DOHH2 (cell line): ENCODE data around the gene BCL3.

ENCODE experiments used
- H3F3A ChIP-seq: fragments of 200-600 bp; sonication (generic), shearing (Covaris generic); 2 replicates; pipeline ENCODE4 v1.6.0; 2016; ENCODE audit warnings: antibody characterized with exemption, mild to moderate bottlenecking; ENCODE audit not compliant: control insufficient read depth, insufficient read depth
- H3K27ac ChIP-seq: fragments of 200-600 bp; sonication (generic); 2 replicates; pipeline ENCODE4 v1.5.1; 2014; ENCODE audit warnings: low read depth, mild to moderate bottlenecking, low read length, moderate library complexity
- H3K27me3 ChIP-seq: fragments of 200-600 bp; sonication (generic); 2 replicates; pipeline ENCODE4 v1.6.1; 2014; ENCODE audit warnings: mild to moderate bottlenecking, low read length, mixed read lengths; ENCODE audit not compliant: control insufficient read depth
- H3K36me3 ChIP-seq: fragments of 200-600 bp; sonication (generic); 2 replicates; pipeline ENCODE4 v1.6.1; 2014; ENCODE audit warnings: mild to moderate bottlenecking, low read length, moderate library complexity, mixed read lengths; ENCODE audit not compliant: control insufficient read depth
- H3K4me1 ChIP-seq: fragments of 200-600 bp; sonication (generic); 2 replicates; pipeline ENCODE4 v1.6.1; 2014; ENCODE audit warnings: mild to moderate bottlenecking, low read length, mixed read lengths; ENCODE audit not compliant: control insufficient read depth
- H3K4me2 ChIP-seq: fragments of 200-600 bp; sonication (generic); 2 replicates; pipeline ENCODE4 v1.6.0; 2014; ENCODE audit warnings: mild to moderate bottlenecking, low read length, moderate library complexity
- H3K4me3 ChIP-seq: fragments of 200-600 bp; sonication (generic); 2 replicates; pipeline ENCODE4 v1.5.1; 2014; ENCODE audit warnings: mild to moderate bottlenecking, low read length, mixed read lengths
- H3K79me2 ChIP-seq: fragments of 200-600 bp; sonication (generic); 2 replicates; pipeline ENCODE4 v1.6.1; 2014; ENCODE audit warnings: mild to moderate bottlenecking, low read length, mixed read lengths; ENCODE audit not compliant: control insufficient read depth
- H3K9me2 ChIP-seq: fragments of 200-600 bp; sonication (generic); replicated peaks from 2 replicates; pipeline ENCODE4 v1.6.1; 2014; ENCODE audit warnings: mild to moderate bottlenecking, low read length, mixed read lengths; ENCODE audit not compliant: control insufficient read depth
- H3K9me3 ChIP-seq: fragments of 200-600 bp; sonication (generic); 2 replicates; pipeline ENCODE4 v1.6.1; 2014; ENCODE audit warnings: antibody characterized with exemption, low read length, mixed read lengths; ENCODE audit not compliant: control insufficient read depth, insufficient read depth
- H4K20me1 ChIP-seq: fragments of 200-600 bp; sonication (generic); 2 replicates; pipeline ENCODE4 v1.6.0; 2014; ENCODE audit warnings: low read depth, mild to moderate bottlenecking, antibody characterized with exemption, low read length, moderate library complexity; ENCODE audit not compliant: control insufficient read depth, insufficient read depth
- CTCF ChIP-seq: fragments of 200-600 bp; sonication (generic); IDR thresholded peaks from one replicate; pipeline ENCODE4 v1.5.1; 2014; ENCODE audit warnings: antibody characterized with exemption, mild to moderate bottlenecking, low read depth, low read length; ENCODE audit not compliant: poor library complexity, severe bottlenecking
- EZH2phosphoT487 ChIP-seq: fragments of 200-600 bp; sonication (generic); IDR thresholded peaks from 2 replicates; pipeline ENCODE4 v1.6.1; 2017; ENCODE audit warnings: borderline replicate concordance, mild to moderate bottlenecking, antibody characterized with exemption, low read length, moderate library complexity, mixed read lengths

BCL3 gene

DNA sequence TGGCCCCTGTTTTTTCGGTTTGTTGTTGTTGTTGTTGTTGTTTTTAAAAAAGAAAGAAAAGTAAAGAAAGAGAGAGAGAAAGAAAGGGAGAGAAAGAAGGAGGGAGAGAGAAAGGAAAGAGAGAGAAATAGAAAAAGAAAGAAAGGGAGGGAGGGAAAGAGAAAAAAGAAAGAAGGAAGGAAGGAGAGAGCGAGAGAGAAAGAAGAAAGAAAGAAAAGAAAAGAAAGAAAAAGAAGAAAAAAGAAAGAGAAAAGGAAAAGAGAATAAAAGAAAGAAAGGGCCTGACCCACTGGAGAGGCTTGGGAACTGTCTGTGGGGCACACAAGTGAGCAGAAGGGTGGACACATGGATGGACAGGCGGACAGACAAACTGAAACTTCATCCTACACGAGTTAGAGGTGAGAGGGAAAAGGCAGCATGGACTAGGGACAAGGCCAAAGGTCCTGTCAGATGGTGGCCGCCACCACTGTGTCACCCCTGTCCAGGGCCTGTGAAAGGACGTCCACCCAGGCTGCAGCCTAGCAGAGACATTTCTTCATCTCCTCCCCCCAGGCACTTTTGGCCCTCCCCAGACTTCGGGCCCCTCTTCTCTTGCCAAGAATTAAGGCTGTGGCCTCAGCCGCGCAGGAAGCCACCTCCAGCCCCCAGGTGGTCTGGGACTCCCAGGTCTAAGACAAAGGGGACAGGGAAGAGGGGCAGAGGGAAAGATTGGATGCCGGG lies 51.3 kb downstream of the BCL3 start:
- Histone ChIP-seq H3K9me3 (no peaks in the 10 kb centered on the region), H3K9me2 (no peaks in the 10 kb centered on the region), H3K27me3 (peaks cover 15% of the 10 kb centered on the region; the same call in 1 of the 2 replicates), H3K4me1 (no peaks in the 10 kb centered on the region), H3K27ac (no peak overlapping the region), H3K4me2 (no peak overlapping the region), H3K36me3 (no peaks in the 10 kb centered on the region), H3K79me2 (no peaks in the 10 kb centered on the region), H4K20me1 (no peaks in the 10 kb centered on the region), H3F3A (no peaks in the 10 kb centered on the region), H3K4me3 (no peak overlapping the region)
- TF ChIP-seq EZH2phosphoT487: no peak
- no peak for TF ChIP-seq CTCF

- Histone ChIP-seq H4K20me1 (no peaks in the 10 kb centered on the region), H3F3A (no peaks in the 10 kb centered on the region), H3K4me3 (no peak overlapping the region), H3K36me3 (no peaks in the 10 kb centered on the region), H3K27ac (no peak overlapping the region), H3K4me2 (no peak overlapping the region), H3K4me1 (no peaks in the 10 kb centered on the region), H3K27me3 (peaks cover 15% of the 10 kb centered on the region; the same call in 1 of the 2 replicates), H3K79me2 (no peaks in the 10 kb centered on the region), H3K9me2 (no peaks in the 10 kb centered on the region), H3K9me3 (no peaks in the 10 kb centered on the region)
- TF ChIP-seq EZH2phosphoT487 (no peak), CTCF (peak; percentile 89)
Measured at GRCh38 chr19:44800461-44800860, 52.0 kb downstream of the BCL3 start.

DNA sequence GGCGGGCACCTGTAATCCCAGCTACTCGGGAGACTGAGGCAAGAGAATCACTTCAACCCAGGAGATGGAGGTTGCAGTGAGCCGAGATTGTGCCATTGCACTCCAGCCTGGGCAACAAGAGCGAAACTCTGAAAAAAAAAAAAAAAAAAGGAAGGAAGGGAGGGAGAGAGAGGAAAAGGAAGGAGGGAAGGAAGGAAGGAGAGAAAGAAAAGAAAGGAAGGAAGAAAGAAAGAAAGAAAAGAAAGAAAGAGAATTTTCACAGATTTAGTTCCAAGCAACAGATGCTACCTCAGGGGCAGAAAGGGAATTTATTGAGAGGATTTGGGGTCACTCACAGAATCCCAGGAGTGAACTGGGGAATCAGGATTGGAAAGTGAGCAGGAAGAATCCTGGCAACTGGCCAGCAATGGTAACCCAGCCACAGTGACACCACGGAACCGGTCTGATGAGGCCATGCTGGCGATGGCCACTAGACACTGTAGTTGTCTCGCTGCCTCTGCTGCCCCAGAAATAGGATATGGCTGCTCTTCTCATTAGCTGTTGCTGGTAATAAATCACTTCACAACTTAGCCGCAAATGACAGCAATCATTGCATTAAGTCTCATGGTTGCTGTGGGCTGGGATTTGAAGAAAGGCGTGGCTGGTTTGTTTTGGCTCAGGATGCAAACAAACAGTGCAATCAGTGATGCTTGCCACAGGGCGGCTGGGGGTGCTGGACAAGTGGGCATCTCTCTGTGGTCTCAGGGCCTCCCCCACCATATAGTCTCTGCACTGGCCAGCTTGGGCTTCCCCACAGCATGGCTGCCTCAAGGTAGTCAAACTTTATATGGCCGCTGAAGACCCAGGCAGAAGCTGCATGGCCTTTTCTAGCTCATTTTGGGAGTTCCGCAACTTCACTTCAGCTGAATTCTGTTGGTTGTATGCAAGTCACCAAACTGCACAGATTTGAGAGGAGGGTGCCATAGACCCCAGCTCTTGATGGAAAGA lies 55.2 kb downstream of the BCL3 start:
- no peaks in the 10 kb centered on the region for H3K36me3 ChIP-seq
- H3K4me2 ChIP-seq: no peak overlapping the region
- no peaks in the 10 kb centered on the region for H4K20me1 ChIP-seq
- H3K4me1 ChIP-seq: no peaks in the 10 kb centered on the region
- H3K27me3 ChIP-seq: peaks cover 7% of the 10 kb centered on the region
- no peaks in the 10 kb centered on the region for H3K79me2 ChIP-seq
- H3K4me3 ChIP-seq: no peak overlapping the region
- no peak overlapping the region for H3K27ac ChIP-seq
- H3K9me3 ChIP-seq: no peaks in the 10 kb centered on the region
- no peaks in the 10 kb centered on the region for H3K9me2 ChIP-seq
- TF ChIP-seq CTCF (no peak), EZH2phosphoT487 (no peak)
- H3F3A ChIP-seq: no peaks in the 10 kb centered on the region
